CD14-positive monocyte (primary cell): ENCODE data around the gene LRP1B. TPM values are rescaled to one million over a fixed set of nuclear protein-coding genes. Genes with fewer than 3 reads are reported as not detected.

Experiments
- DNase-seq, 3 donors: peaks; one replicate each; pipeline ENCODE4 v3.0.0-alpha.2; 2011 to 2022
- H2AFZ ChIP-seq: 2 replicates; pipeline ENCODE4 v1.6.0; 2012; ENCODE audit warnings: mild to moderate bottlenecking, low read depth, low read length, inconsistent platforms; ENCODE audit not compliant: insufficient read depth, poor library complexity, severe bottlenecking
- H3K27ac ChIP-seq, 2 donors: 1 replicate in 1 of 2; 2 replicates in 1 of 2; pipeline ENCODE4 v1.5.1; 2012 to 2013; ENCODE audit warnings: low read length in 2 of 2, control low read depth in 1 of 2, inconsistent platforms in 1 of 2, low read depth in 1 of 2, mild to moderate bottlenecking in 1 of 2
- H3K27me3 ChIP-seq, 2 donors: one replicate each; pipeline versions ENCODE4 v1.6.0 to v1.6.1; 2011 to 2013; ENCODE audit warnings: low read length in 2 of 2; ENCODE audit not compliant: control insufficient read depth in 2 of 2, insufficient read depth in 2 of 2
- H3K36me3 ChIP-seq, 2 donors: replicated peaks in 1 of 2; 1 replicate in 1 of 2; 2 replicates in 1 of 2; pipeline versions ENCODE4 v1.5.1 to v1.6.1; 2012 to 2013; ENCODE audit warnings: low read length in 2 of 2, control low read depth in 1 of 2, inconsistent platforms in 1 of 2, mild to moderate bottlenecking in 1 of 2; ENCODE audit not compliant: insufficient read depth in 2 of 2, control insufficient read depth in 1 of 2
- H3K4me1 ChIP-seq, 2 donors: 1 replicate in 1 of 2; 2 replicates in 1 of 2; pipeline versions ENCODE4 v1.5.1 to v1.6.1; 2012 to 2013; ENCODE audit warnings: low read length in 2 of 2, control low read depth in 1 of 2, inconsistent platforms in 1 of 2, mild to moderate bottlenecking in 1 of 2, moderate library complexity in 1 of 2; ENCODE audit not compliant: insufficient read depth in 2 of 2, control insufficient read depth in 1 of 2
- H3K4me2 ChIP-seq: replicated peaks from 2 replicates; pipeline ENCODE3; 2012; ENCODE audit warnings: low read length, moderate library complexity, mild to moderate bottlenecking; ENCODE audit not compliant: poor library complexity, severe bottlenecking; ENCODE audit errors: extremely low read depth
- H3K4me3 ChIP-seq, 3 experiments: fragments of 200-600 bp in 1 of 3; sonication (generic) in 1 of 3; replicated peaks in 1 of 3; 1 replicate in 2 of 3; 2 replicates in 1 of 3; pipeline ENCODE4 v1.5.1; 2011 to 2013; ENCODE audit warnings: low read length in 3 of 3, mild to moderate bottlenecking in 3 of 3, control low read depth in 2 of 3, low read depth in 2 of 3, inconsistent platforms in 1 of 3, moderate library complexity in 1 of 3
- H3K79me2 ChIP-seq: 2 replicates; pipeline ENCODE4 v1.6.0; 2012; ENCODE audit warnings: mild to moderate bottlenecking, control low read depth, inconsistent platforms, low read length, moderate library complexity; ENCODE audit not compliant: insufficient read depth
- H3K9ac ChIP-seq: 2 replicates; pipeline ENCODE4 v1.6.0; 2017; ENCODE audit warnings: low read length, mild to moderate bottlenecking; ENCODE audit not compliant: insufficient read depth, poor library complexity, severe bottlenecking
- H3K9me3 ChIP-seq, 2 donors: replicated peaks in 1 of 2; 1 replicate in 1 of 2; 2 replicates in 1 of 2; pipeline versions ENCODE4 v1.5.1 to v1.6.1; 2012 to 2013; ENCODE audit warnings: low read length in 2 of 2, control low read depth in 1 of 2; ENCODE audit not compliant: control insufficient read depth in 1 of 2, insufficient read depth in 1 of 2
- H4K20me1 ChIP-seq: 2 replicates; pipeline ENCODE4 v1.6.0; 2012; ENCODE audit warnings: mild to moderate bottlenecking, low read length, control low read depth, moderate library complexity; ENCODE audit not compliant: insufficient read depth
- H3K27ac Mint-ChIP-seq, 7 donors: one replicate each; pipeline ENCODE4 v1.8.0; 2020; ENCODE audit warnings: mild to moderate bottlenecking in 7 of 7, mixed read lengths in 7 of 7, moderate library complexity in 6 of 7, inconsistent platforms in 2 of 7
- H3K27me3 Mint-ChIP-seq, 3 donors: one replicate each; pipeline ENCODE4 v1.8.0; 2021 to 2022; ENCODE audit warnings: low read depth in 3 of 3, mild to moderate bottlenecking in 3 of 3, mixed read lengths in 3 of 3, moderate library complexity in 3 of 3, inconsistent platforms in 1 of 3
- H3K36me3 Mint-ChIP-seq, 2 donors: one replicate each; pipeline ENCODE4 v1.8.0; 2020; ENCODE audit warnings: mixed read lengths in 2 of 2, inconsistent platforms in 1 of 2, mild to moderate bottlenecking in 1 of 2
- H3K4me1 Mint-ChIP-seq: one replicate; pipeline ENCODE4 v1.8.0; 2020; ENCODE audit warnings: mild to moderate bottlenecking, mixed read lengths
- H3K4me3 Mint-ChIP-seq, 2 donors: one replicate each; pipeline ENCODE4 v1.8.0; 2020; ENCODE audit warnings: mild to moderate bottlenecking in 2 of 2, mixed read lengths in 2 of 2, moderate library complexity in 1 of 2
- H3K9me3 Mint-ChIP-seq, 7 donors: one replicate each; pipeline ENCODE4 v1.8.0; 2020 to 2022; ENCODE audit warnings: mixed read lengths in 7 of 7, mild to moderate bottlenecking in 6 of 7, moderate library complexity in 6 of 7, inconsistent platforms in 2 of 7
- WGBS: methylation state at CpG from one replicate; pipeline ENCODE4 v1.1.5; 2013; ENCODE audit warnings: missing lambda C conversion rate; ENCODE audit not compliant: insufficient coverage; 5-methylcytosine and 5-hydroxymethylcytosine counted together
- intact Hi-C, 2 donors: fragments of 100-400 bp; cut with micrococcal nuclease; formaldehyde crosslinking; loops; one replicate each; pipeline versions ENCODE4 v1.15.0 to v1.15.1; 2023
- polyA plus RNA-seq, 3 donors: library from polyadenylated mRNA; depleted of rRNA in 1 of 3; unstranded in 2 of 3; stranded (reverse) in 1 of 3; fragments of 300-500 nt in 2 of 3; fragments of >200 nt in 1 of 3; fragmentation: Illumina TruSeq in 2 of 3; gene quantifications; 1 replicate in 2 of 3; 2 replicates in 1 of 3; pipeline ENCODE4 v1.2.3, GENCODE V29; 2012 to 2021
- TF ChIP-seq, protein P1 (sequence below): fragments of 200-600 bp; IDR thresholded peaks from one replicate; pipeline ENCODE4 v1.8.0; 2022; ENCODE audit warnings: antibody characterized with exemption, mild to moderate bottlenecking

Gene LRP1B
- polyA plus RNA-seq, 3 donors: not detected

DNA sequence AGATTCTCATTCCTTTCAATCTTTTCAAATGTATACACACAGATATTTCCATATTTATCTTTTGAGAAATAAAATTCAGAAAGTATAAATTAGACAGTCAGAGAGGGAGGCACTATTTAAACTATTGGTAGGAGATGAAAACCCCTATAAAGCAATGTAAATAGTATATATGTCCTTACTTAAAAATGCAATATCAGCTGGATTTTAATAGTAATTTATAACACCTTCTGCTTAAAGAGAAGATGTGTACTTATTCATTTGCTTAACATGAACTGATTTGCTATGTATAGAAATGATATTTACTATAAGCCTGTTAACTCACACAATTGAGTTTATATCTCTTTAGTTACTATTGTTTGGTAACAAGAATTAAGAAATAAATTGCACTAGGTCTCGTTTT is 163.3 kb downstream of the LRP1B start:
- peaks cover 0 to 1% (median 0%) of the 10 kb centered on the region in 3 donors for H3K27me3 Mint-ChIP-seq
- H3K79me2 ChIP-seq: no peaks in the 10 kb centered on the region
- no peaks in the 10 kb centered on the region for H3K36me3 ChIP-seq
- H3K4me1 Mint-ChIP-seq: no peaks in the 10 kb centered on the region
- TF ChIP-seq, protein P1, sequence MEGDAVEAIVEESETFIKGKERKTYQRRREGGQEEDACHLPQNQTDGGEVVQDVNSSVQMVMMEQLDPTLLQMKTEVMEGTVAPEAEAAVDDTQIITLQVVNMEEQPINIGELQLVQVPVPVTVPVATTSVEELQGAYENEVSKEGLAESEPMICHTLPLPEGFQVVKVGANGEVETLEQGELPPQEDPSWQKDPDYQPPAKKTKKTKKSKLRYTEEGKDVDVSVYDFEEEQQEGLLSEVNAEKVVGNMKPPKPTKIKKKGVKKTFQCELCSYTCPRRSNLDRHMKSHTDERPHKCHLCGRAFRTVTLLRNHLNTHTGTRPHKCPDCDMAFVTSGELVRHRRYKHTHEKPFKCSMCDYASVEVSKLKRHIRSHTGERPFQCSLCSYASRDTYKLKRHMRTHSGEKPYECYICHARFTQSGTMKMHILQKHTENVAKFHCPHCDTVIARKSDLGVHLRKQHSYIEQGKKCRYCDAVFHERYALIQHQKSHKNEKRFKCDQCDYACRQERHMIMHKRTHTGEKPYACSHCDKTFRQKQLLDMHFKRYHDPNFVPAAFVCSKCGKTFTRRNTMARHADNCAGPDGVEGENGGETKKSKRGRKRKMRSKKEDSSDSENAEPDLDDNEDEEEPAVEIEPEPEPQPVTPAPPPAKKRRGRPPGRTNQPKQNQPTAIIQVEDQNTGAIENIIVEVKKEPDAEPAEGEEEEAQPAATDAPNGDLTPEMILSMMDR: no peak
- no peaks in the 10 kb centered on the region for H4K20me1 ChIP-seq
- WGBS: no CpG with 5 or more reads among the region's 1 CpG
- H3K27me3 ChIP-seq: no peaks in the 10 kb centered on the region
- no peak overlapping the region for H3K4me3 Mint-ChIP-seq
- H3K9me3 Mint-ChIP-seq: peaks cover 0 to 4% (median 0%) of the 10 kb centered on the region in 7 donors
- no peaks in the 10 kb centered on the region for H3K9me3 ChIP-seq
- no peak overlapping the region for H3K4me2 ChIP-seq
- H3K4me1 ChIP-seq: no peaks in the 10 kb centered on the region
- H3K36me3 Mint-ChIP-seq: no peaks in the 10 kb centered on the region
- no peak overlapping the region for H3K4me3 ChIP-seq
- no peak overlapping the region for H3K9ac ChIP-seq
- intact Hi-C loops: no loop called here
- DNase-seq: no peak
- no peak overlapping the region for H2AFZ ChIP-seq
- H3K27ac Mint-ChIP-seq: no peak overlapping the region
- H3K27ac ChIP-seq: no peak overlapping the region

DNA sequence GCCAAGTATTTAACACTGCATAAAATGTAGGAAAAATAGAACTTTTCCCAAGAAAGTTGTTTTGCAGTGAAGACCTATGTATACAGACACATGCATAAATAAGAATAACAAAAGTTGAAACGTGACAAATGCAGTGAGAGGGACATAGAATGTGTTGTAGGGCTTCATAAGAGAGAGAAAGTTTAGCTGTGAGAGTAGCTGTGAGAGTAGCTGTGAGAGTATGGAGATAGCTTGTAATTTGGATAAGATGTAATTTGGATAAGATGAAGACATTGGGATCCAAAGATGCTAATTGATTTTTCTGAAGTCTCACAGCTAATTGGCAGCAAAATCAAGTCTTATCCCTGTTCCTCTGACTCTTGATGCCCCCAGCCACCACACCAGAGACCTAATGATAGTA is 170.9 kb downstream of the LRP1B start:
- H3K27ac ChIP-seq: no peak overlapping the region
- no peaks in the 10 kb centered on the region for H3K4me1 ChIP-seq
- H3K4me1 Mint-ChIP-seq: no peaks in the 10 kb centered on the region
- 14% methylated on average over 1 of the region's 1 CpG for WGBS
- intact Hi-C loops: no loop called here
- no peak overlapping the region for H3K9ac ChIP-seq
- no peak overlapping the region for H3K27ac Mint-ChIP-seq
- no peaks in the 10 kb centered on the region for H3K36me3 Mint-ChIP-seq
- H3K79me2 ChIP-seq: no peaks in the 10 kb centered on the region
- peaks cover 0 to 2% (median 0%) of the 10 kb centered on the region in 7 donors for H3K9me3 Mint-ChIP-seq
- H3K27me3 Mint-ChIP-seq: no peaks in the 10 kb centered on the region
- no peak overlapping the region for H3K4me3 ChIP-seq
- H2AFZ ChIP-seq: no peak overlapping the region
- DNase-seq: no peak
- no peaks in the 10 kb centered on the region for H3K27me3 ChIP-seq
- no peaks in the 10 kb centered on the region for H3K9me3 ChIP-seq
- H3K36me3 ChIP-seq: no peaks in the 10 kb centered on the region
- H3K4me3 Mint-ChIP-seq: no peak overlapping the region
- no peak overlapping the region for H3K4me2 ChIP-seq
- no peaks in the 10 kb centered on the region for H4K20me1 ChIP-seq
- TF ChIP-seq, protein P1: no peak
